Transverse colon (tissue), 4 donors: ENCODE measurements around the gene OR52D1.

Source experiments
- CTCF ChIP-seq, 5 experiments: fragments of 200-600 bp in 3 of 5; fragments of 450-650 bp in 2 of 5; sonication (generic) in 3 of 5; IDR thresholded peaks; 1 replicate in 2 of 5; 2 replicates in 3 of 5; pipeline ENCODE4 v1.5.1; 2016 to 2017; ENCODE audit warnings: antibody characterized with exemption in 5 of 5, inconsistent platforms in 3 of 5, mild to moderate bottlenecking in 2 of 5, moderate library complexity in 1 of 5
- POLR2A ChIP-seq: fragments of 450-650 bp; IDR thresholded peaks from one replicate; pipeline ENCODE4 v1.6.1; 2016; ENCODE audit warnings: antibody characterized with exemption, mild to moderate bottlenecking, moderate library complexity
- POLR2AphosphoS5 ChIP-seq, 3 donors: sonication (generic); formaldehyde crosslinking; IDR thresholded peaks; one replicate each; pipeline ENCODE4 v1.6.1; 2016; ENCODE audit warnings: antibody characterized with exemption in 3 of 3

GRCh38 chr11:5486003-5486402 is 2.5 kb upstream of the OR52D1 start:
- no peak for TF ChIP-seq POLR2A
- no peak for TF ChIP-seq CTCF (IDR thresholded peaks at IDR 0.05)
- TF ChIP-seq POLR2AphosphoS5 (IDR thresholded peaks at IDR 0.05): no peak
